Smooth muscle cell (in vitro differentiated cells): ENCODE measurements around the gene ELMO2. TPM values are rescaled to one million over a fixed set of nuclear protein-coding genes. Genes with fewer than 3 reads are reported as not detected.

ENCODE experiments used
- DNase-seq: peaks from one replicate; lab custom pipeline; 2025; ENCODE audit not compliant: unreplicated experiment; lab: John Stamatoyannopoulos, UW
- H2AFZ ChIP-seq: fragments of 200-600 bp; sonication (generic); 2 replicates; pipeline ENCODE4 v1.6.0; 2016; ENCODE audit warnings: antibody characterized with exemption, low read depth, mild to moderate bottlenecking
- H3F3A ChIP-seq: fragments of 200-600 bp; sonication (generic); 2 replicates; pipeline ENCODE4 v1.6.0; 2017; ENCODE audit warnings: antibody characterized with exemption, low read depth
- H3K27ac ChIP-seq: fragments of 200-600 bp; sonication (generic); 2 replicates; pipeline ENCODE4 v1.5.1; 2016; ENCODE audit warnings: low read depth, mild to moderate bottlenecking
- H3K27me3 ChIP-seq: fragments of 200-600 bp; sonication (generic); 2 replicates; pipeline ENCODE4 v1.6.1; 2016; ENCODE audit warnings: low read depth, mild to moderate bottlenecking
- H3K36me3 ChIP-seq: fragments of 200-600 bp; sonication (generic); 2 replicates; pipeline ENCODE4 v1.5.1; 2016; ENCODE audit warnings: low read depth
- H3K4me1 ChIP-seq: fragments of 200-600 bp; sonication (generic); 2 replicates; pipeline ENCODE4 v1.5.1; 2016; ENCODE audit warnings: low read depth
- H3K4me2 ChIP-seq: fragments of 200-600 bp; sonication (generic); 2 replicates; pipeline ENCODE4 v1.6.0; 2016; ENCODE audit warnings: mild to moderate bottlenecking
- H3K4me3 ChIP-seq: fragments of 200-600 bp; sonication (generic); 2 replicates; pipeline ENCODE4 v1.5.1; 2016; ENCODE audit warnings: mild to moderate bottlenecking
- H3K79me2 ChIP-seq: fragments of 200-600 bp; sonication (generic); 2 replicates; pipeline ENCODE4 v1.6.0; 2016; ENCODE audit warnings: low read depth, mild to moderate bottlenecking
- H3K9ac ChIP-seq: fragments of 200-600 bp; sonication (generic); 2 replicates; pipeline ENCODE4 v1.6.0; 2016; ENCODE audit warnings: low read depth
- H3K9me3 ChIP-seq: fragments of 200-600 bp; sonication (generic); replicated peaks from 2 replicates; pipeline ENCODE4 v1.5.1; 2016; ENCODE audit warnings: low read depth
- H4K20me1 ChIP-seq: fragments of 200-600 bp; sonication (generic); 2 replicates; pipeline ENCODE4 v1.6.0; 2016; ENCODE audit warnings: low read depth
- CTCF ChIP-seq: fragments of 200-600 bp; sonication (generic); IDR thresholded peaks from 2 replicates; pipeline ENCODE4 v1.5.1; 2017; ENCODE audit warnings: borderline replicate concordance, mild to moderate bottlenecking, antibody characterized with exemption; ENCODE audit not compliant: insufficient read depth, poor library complexity, severe bottlenecking
- WGBS: methylation state at CpG from one replicate; pipeline ENCODE4 v1.1.7; 2016; ENCODE audit warnings: low lambda C conversion rate; 5-methylcytosine and 5-hydroxymethylcytosine counted together
- polyA plus RNA-seq: library from polyadenylated mRNA; unstranded; fragments of >200 nt; fragmentation: Nextera tagmentation; extraction: Ambion mirVana; gene quantifications from 2 replicates; pipeline ENCODE4 v1.2.1, GENCODE V29; 2016
- total RNA-seq: library from RNA; depleted of rRNA; stranded (reverse); fragments of >200 nt; gene quantifications from 2 replicates; pipeline ENCODE4 v1.2.3, GENCODE V29; 2014

Gene ELMO2
- total and polyA plus RNA-seq, 2 experiments from 2014 or later: 24.9 to 33.1 TPM

- no peak for TF ChIP-seq CTCF
- no peaks in the 10 kb centered on the region for H3K36me3 ChIP-seq
- H3F3A ChIP-seq: no peaks in the 10 kb centered on the region
- 83% methylated on average over 13 of the region's 13 CpGs for WGBS
- H3K27ac ChIP-seq: no peak overlapping the region
- no peaks in the 10 kb centered on the region for H3K9me3 ChIP-seq
- no peak overlapping the region for H3K9ac ChIP-seq
- H3K79me2 ChIP-seq: no peaks in the 10 kb centered on the region
- DNase-seq: no peak
- no peak overlapping the region for H2AFZ ChIP-seq
- no peak overlapping the region for H3K4me2 ChIP-seq
- H3K4me1 ChIP-seq: peaks cover 8% of the 10 kb centered on the region
- no peaks in the 10 kb centered on the region for H4K20me1 ChIP-seq
- no peak overlapping the region for H3K4me3 ChIP-seq
- H3K27me3 ChIP-seq: peaks cover 8% of the 10 kb centered on the region
Observed at GRCh38 chr20:46331611-46332361, 74.6 kb downstream of the ELMO2 start.

DNA sequence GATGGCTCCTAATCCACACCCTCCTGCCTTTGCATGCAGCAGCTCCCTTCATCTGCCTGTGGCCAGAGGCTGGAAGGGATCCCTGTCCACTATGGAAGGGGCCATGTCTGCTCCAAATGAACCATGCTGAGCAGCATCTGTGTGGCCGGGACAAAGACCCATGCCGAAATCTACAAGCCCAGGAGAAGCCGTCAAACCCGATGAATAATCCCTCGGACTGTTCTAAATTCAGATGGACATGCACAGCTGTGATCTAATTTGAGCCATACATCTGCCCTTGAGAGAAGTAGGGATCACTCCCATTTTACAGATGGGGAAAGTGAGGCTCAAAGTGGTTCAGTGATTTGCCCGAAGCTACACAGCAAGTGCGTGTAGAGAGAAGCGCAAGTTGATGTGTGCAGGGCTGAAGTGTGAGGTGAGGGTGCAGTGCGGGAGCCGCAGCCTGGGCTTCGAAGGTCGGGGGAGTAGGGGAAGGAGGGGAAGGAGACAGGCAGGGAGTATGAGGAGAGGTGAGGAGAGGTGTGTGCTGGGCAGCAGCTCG, 75.5 kb downstream of the ELMO2 start:
- WGBS: 90% methylated on average over 12 of the region's 13 CpGs
- TF ChIP-seq CTCF: no peak
- no peaks in the 10 kb centered on the region for H3K79me2 ChIP-seq
- H3K27ac ChIP-seq: no peak overlapping the region
- H3K4me1 ChIP-seq: peaks cover 8% of the 10 kb centered on the region
- H3K4me2 ChIP-seq: no peak overlapping the region
- H3F3A ChIP-seq: no peaks in the 10 kb centered on the region
- peaks cover 6% of the 10 kb centered on the region for H3K27me3 ChIP-seq
- no peak for DNase-seq
- no peaks in the 10 kb centered on the region for H4K20me1 ChIP-seq
- H3K36me3 ChIP-seq: no peaks in the 10 kb centered on the region
- H3K4me3 ChIP-seq: no peak overlapping the region
- H2AFZ ChIP-seq: no peak overlapping the region
- H3K9ac ChIP-seq: no peak overlapping the region
- H3K9me3 ChIP-seq: no peaks in the 10 kb centered on the region

GRCh38 chr20:46330072-46330763, 76.2 kb downstream of the ELMO2 start:
- Histone ChIP-seq H3K9ac (no peak overlapping the region), H3K4me2 (no peak overlapping the region), H3K27me3 (peaks cover under 1% of the 10 kb centered on the region), H3K27ac (no peak overlapping the region), H3F3A (no peaks in the 10 kb centered on the region), H3K79me2 (no peaks in the 10 kb centered on the region), H3K4me3 (no peak overlapping the region), H3K36me3 (no peaks in the 10 kb centered on the region), H3K4me1 (peaks cover 8% of the 10 kb centered on the region), H3K9me3 (no peaks in the 10 kb centered on the region), H2AFZ (no peak overlapping the region), H4K20me1 (no peaks in the 10 kb centered on the region)
- WGBS: 89% methylated on average over 13 of the region's 13 CpGs
- no peak for TF ChIP-seq CTCF
- DNase-seq: no peak
